GM19438 (cell line): ENCODE measurements around the gene MT1E.
"Not testable (repeated sequence)": the region's sequence is repeated elsewhere in the genome, so short reads cannot be mapped to it uniquely, and the experiment has no call there.

Experiments used
- ATAC-seq: cut with Tn5 transposase; IDR thresholded peaks from one replicate; pipeline ENCODE4 v1.9.1; 2021; ENCODE audit warnings: low read depth; ENCODE audit not compliant: unreplicated experiment

The MT1E gene

DNA sequence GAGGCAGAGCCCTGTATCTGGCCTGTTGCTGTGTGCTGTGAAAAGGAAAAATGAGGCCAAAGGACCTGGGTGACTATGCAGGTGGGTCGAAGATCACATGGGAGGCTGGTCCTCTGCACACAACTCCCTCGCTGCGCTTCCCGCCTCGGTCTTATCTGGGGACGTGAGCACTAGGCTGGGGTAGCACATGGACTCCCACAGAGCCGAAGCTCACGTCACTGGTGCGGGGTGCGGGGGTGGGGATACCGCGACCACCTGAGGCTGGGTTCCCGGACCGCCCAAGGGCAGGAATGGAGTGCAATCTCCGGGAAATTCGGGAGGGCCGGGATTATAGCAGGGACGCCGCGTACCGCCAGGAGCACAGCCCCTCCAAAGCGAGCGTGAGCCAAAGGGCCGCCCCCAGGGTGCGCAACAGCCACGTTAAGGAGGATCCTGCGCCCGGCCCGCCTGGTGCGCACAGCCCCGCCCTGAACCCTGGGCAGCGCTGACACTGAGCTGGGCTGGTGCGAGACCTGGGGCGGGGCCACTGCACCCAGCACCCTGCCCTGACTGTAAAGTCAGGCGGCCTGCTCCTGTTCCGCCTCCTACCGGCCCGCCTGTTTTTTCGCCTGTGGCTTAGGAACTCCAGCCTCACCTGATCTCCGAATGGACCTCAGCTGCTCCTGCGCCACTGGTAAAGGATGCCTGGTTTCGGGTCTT, 17.6 kb downstream of the MT1E start:
- peak; percentile 68 for ATAC-seq

GRCh38 chr16:56643833-56644232, 18.3 kb downstream of the MT1E start:
- no peak for ATAC-seq

DNA sequence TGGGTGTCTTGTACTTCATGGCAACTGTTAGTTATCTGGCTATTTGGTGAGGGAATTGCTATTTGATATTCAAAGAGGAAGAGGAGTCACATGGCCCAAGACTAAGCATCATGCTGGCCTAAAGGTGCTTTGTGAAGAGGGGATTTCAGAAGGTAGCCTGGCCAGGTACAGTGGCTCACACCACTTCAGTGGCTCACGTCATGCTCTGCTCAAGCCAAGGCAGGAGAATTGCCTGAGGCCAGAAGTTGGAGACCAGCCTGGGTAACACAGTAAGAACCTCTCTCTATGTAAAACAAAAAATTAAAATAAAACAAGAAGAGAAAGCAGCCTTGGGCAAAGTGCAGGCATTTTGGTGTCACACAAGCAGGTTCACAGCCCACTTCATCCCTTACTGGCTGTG, 19.7 kb downstream of the MT1E start:
- ATAC-seq: no peak

DNA sequence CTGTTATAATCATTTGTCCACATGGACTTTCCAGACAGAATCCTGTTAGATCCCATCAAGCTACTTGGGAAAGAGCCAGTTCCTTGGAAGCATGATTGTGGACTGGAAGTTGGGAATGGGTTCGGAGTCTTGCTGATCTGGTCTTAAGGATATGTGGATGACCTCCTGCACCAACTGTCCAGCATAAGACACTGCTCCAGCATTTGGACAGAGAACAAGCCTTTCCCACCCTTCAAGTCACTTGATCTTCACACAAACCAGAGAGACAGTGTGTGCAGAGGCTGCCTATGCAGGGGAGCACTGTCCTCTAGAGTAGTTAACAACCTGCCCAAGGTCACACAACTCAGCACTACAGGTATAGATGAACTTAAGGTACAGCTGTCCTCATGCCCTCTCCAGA, 20.3 kb downstream of the MT1E start:
- no peak for ATAC-seq

DNA sequence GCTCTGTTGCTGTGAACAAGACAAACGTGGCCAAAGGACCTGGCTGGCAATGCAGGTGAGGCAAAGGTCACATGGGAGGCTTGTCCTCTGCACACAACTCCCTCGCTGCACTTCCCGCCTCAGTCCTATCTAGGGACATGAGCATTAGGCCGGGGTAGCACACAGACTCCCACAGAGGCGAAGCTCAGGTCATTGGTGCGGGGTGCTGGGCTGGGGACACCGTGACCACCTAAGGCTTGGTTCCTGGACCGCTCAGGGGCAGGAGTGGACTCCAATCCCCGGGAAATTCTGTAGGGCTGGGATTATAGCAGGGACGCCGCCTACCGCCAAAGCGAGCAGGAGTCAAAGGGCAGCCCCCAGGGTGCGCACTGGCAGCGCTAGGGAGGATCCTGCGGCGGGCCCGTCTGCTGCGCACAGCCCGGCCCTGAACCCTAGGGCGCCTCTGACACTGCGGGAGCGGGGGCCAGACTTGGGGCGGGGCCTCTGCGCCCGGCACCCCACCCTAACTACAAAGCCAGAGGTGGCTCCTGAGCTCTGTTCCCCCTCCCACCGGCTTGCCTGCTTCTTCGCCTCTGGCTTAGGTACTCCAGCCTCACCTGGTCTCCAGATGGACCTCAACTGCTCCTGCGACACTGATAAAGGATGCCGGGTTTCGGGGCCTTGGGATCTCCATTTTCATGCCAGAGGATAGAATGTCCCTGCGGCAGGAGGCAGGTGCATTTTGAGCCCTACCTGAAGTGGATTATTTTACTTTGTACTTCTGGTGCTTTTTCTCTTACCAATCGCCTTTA, 22.3 kb downstream of the MT1E start:
- no peak for ATAC-seq

GRCh38 chr16:56649271-56649670, 23.7 kb downstream of the MT1E start:
- no peak for ATAC-seq

- no peak for ATAC-seq
These were observed 24.2 kb downstream of the MT1E start for GRCh38 chr16:56649820-56650219.

- no peak for ATAC-seq
These were observed 26.0 kb downstream of the MT1E start, which contains the start of gene MT1B for GRCh38 chr16:56651586-56651985. TSS of gene MT1B (plus strand) at chr16:56651886. CDS start at chr16:56651954, 68 bp downstream.

GRCh38 chr16:56652600-56652999, 27.0 kb downstream of the MT1E start:
- no peak for ATAC-seq

DNA sequence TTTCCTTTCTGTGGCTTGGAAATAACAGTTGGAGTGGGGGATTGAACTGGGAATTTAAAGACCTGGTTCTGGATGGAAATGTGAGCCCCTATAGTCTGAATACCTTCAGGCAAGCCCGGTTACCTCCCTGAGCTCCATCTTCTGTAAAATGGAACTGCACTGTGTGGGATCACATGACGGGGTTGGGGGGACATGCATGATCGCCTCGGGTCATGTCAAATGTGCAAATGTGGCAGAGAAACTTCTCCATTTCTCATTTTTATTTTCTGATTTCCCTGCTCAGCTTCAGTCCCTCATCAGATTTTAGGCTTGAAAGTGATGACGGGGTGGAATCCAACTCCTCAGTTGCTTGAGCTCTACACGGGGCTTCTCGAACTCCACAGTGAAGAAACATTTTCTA, 27.6 kb downstream of the MT1E start:
- no peak for ATAC-seq

DNA sequence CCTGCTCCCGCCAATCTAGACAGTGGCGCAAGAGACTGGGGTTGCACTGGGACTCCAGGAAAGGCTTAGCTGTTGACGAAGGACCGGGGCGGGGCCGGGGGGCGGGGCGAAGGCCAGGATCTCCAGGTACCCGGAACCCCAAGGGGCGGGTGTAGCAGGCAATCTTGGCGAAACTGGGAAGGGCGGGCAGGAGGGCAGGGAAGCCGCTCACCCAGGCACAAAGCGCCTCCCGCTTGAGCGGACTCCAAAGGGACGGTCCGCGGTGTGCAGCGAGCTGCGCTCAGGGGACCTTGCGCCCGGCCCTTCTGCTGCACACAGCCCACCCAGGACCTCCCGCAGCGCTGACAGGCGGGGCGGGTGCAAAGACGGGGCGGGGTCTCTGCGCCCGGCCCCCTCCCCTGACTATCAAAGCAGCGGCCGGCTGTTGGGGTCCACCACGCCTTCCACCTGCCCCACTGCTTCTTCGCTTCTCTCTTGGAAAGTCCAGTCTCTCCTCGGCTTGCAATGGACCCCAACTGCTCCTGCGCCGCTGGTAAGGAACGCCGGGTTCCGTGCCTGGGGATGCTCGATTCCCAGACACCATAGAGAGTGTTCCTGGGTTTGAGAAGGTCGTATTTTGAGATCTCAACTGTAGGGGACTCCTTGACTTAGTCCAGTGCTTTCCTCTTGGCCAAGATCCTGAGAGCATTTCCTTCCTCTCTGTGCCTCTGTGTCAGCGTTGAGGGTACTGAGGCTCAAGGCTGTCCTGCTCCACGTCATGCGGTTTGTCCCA, 32.2 kb downstream of the MT1E start, which contains the start of gene MT1F:
Gene MT1F, plus strand, starts transcription at position 405 of the 772 bp plus-strand sequence. Its CDS starts 100 bp downstream, at position 505.
- ATAC-seq: no peak

- ATAC-seq: no peak
These were observed 32.8 kb downstream of the MT1E start for GRCh38 chr16:56658327-56658875.

DNA sequence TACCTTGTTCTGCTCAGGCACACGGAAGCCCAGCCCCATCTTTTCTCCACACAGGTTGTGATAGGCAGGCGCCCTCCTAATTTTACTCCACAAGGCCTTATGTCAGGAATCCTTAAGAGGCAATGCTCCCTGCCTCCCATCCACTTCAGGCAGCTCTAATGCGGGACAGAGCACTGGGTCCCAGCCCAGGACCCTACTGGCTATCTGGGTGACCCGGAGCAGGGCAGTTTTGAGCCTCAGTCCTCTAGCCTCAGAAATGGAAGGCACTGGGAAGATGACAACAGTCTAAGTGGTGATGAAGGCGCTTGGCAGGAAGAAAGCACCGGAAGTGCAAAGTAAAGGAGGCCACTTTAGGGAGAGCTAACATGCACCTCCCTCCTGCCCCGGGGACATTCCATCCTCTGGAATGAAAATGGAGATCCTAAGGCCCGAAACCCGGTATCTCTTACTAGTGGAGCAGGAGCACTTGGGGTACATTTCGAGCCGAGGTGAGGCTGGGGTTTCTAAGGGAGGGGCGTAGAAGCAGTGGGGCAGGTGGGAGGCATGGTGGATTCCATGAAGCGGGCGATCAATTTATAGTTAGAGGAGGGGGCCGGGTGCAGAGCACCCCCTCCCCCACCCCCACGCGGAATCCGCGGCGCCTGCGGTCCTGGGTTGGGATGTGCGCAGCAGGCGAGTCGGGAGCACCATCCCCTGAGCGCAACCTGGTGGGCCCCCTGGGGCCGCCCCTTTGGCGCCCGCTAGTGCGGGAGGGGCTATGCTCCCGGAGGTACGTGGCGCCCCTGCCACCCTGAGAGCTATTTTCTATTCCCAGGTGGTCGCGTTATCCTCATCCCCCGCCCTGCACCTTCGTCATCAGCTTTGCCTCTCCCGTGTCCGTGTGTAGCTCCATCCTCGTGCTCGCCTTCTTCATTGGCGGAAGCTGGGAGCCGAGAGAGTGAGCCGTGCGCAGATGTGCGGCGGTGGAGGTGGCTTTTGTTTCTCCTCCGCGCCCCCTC, 37.1 kb downstream of the MT1E start:
- ATAC-seq: no peak

DNA sequence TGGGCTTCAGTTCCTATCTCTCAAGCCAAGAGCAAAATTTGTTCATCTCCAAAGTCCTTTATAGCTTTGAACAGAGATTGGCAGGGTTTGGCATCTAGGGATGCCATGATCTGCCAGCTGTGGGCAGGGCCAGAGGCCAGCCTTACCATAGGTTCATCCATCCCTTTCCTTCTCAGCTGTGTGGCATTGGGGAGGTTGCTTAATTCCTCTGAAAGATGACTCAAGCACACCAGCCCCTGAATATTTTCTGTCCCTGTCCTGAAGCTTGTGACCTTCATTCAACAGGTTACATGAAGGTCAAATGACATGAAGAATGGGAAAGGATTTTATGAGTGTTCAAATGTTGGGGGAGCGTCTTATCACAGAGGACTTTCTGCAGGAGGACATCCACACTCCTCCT, 38.9 kb downstream of the MT1E start:
- no peak for ATAC-seq

DNA sequence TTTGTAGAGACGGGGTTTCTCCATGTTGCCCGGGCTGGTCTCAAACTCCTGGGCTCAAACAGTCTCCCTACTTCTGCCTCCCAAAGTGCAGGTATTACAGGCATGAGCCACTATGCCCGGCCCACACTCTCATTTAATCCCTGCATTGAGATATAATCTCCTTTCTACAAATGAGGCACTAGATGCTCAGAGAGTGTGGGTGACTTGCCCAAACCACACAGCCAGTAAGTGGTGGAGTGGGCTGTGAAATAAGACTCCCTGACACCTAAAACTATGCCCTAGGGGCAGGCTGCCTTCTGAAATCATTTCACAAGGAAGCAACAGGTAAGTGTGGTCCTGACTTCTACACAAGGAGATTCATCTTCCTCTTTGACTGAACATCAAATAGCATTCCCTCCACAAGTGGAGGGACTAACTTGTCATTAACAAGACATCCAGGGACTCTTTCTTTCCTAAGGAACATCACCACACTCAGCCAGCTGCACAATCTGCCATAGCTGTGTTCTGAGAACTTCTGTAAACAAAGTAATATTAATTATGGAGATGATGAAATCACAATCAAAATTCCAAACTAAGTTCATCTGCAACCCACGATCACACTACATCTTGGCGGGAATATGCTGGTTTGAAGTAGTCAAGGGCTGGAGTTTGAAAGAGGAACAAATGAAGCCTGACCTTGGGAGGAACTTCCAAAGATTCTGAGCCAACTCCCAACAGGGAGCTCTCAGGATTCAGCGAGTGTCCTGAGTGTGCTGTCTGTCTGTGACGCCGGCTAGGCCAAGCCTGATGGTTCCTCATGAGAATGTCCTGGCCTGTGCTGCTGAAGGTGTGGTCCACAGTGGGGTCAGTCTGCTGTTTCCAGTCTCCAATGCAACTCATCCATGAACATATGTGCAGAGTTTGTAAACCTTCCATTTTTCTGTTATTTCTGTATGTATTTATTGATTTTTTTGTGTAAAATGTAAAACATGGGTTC, 40.0 kb downstream of the MT1E start:
- not testable (repeated sequence) for ATAC-seq

- ATAC-seq: no peak
These were observed 42.3 kb downstream of the MT1E start, which contains the start of gene MT1G for GRCh38 chr16:56667581-56668571. TSS of gene MT1G (minus strand) at chr16:56668065. CDS start at chr16:56667993, 72 bp downstream.
